ENCODE data around the gene PIGU.

Gene PIGU

DNA sequence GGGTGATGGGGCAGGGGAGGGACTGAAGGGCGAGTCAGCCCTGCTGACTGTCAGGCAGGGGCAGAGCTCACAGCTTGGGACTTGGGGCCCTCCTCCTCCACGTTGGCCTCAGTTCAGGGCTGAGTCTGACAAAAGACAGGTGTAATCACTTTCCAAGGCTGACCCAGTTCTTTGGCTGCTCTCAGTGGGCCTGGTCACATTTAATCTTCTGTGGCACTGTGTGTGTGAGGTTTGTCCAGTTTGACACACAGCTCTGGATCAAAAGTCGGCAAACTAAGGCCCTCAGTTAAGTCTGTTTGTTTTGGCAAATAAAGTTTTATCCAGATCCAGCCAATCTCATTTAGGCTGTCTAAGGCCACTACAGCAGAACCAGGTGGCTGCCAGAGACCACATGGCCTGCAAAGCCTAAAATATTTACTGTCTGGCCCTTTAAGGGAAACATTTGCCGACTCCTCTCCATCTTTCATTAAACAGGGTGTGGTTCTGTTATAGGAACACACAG, 123.5 kb downstream of the PIGU start:
- no peak for DNase-seq

DNA sequence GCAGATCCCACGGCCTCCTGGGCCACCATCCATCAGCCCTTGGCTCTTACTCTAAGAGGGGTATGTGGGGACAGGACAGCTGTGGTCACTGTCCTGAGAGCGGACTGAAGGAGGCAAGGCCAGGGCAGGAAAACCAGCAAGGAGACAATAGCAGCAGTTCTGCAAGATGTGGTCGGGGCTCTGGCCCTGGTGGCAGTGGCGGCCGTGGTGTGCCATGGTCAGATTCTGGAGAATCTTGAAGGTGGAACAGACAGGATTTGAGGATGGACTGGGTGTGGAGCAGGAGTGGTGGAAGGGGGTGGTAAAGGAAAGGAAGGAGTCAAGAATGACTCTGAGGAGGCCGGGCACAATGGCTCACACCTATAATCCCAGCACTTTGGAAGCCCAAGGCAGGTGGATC, 124.3 kb downstream of the PIGU start:
- no peak for DNase-seq

DNA sequence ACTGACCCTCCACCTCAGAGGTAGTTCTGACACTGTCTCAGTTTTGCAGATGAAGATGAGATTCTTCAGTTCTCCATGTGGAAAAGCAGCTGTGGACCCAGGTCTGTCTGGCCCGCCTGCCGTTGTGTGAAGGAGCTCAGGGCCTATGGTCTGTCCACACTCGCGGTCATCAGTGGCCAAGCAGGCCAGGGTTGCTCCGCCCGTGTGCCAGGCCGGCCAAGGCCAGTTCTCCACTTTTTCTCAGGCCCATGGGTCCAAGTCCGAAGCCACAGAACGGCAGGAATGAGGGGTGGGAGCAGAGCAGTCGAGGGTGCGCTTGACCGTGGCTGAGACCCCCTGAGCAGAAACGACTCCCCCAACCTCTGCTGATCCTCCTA, 127.0 kb downstream of the PIGU start:
- DNase-seq: no peak

DNA sequence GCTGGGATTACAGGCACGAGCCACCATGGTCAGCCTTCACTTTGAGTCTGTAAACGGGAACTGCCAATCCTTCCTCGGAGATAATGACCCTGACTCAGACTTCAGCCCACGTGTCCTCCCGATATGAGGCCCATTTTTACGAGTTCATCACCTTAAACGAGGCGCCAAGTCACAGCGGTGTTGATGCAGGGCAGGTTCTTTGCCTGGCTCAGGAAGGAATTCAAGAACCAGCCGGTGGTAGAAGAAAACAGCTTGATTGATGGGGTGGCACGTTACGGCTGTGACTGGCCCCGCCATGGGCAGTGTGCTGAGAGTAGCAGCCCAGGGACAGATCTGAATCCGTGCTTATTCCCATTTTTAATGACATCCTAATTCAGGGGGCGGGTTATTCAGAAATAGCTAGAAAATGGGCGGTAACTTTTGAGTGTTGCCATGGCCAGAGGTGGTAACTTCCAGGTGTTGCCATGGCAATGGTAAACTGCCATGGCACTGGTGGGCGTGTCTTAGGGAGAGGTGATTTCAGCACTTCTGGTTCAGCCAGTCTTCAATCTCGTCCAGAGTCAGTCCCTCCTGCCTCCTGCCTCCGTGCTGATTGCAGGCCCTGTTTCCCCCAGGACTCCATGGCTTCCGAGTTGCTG, 127.5 kb downstream of the PIGU start:
- DNase-seq: no peak

DNA sequence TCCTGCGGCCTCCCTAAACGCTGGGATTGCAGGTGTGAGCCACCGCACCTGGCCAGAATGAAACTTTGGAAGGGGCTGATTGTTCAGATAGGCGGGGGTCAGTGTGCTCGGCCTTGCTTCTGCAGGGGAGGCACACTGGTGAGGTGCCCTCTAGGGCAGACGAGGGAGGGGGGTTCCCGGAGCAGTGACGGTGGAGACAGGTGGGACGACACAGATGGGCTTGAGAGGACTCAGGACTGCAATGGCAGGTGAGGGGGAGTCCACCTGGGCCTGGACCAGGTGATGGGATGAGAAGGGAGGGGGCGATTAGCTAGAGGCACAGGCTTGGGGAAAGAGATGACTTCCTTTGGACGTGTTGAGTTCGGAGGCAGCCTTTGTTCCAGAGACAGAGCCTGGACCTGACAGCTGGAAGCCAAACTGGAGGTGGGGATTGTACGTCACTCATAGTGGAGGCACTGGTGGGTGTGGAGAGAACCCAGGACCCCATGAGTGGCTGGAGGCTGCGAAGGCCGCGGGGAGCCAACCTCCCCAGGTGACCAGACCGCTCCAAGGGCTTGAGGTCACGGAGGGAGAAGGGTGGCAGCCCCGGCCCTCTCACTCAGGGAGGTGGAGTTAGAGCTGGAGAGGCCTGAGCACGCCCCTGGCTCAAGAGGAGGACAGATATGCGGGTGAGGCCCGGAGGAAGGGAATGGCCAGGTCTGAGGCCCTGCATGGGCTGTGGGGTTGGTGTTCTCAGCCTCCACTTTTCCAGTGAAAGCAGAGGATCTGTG, 128.9 kb downstream of the PIGU start:
- no peak for DNase-seq

DNA sequence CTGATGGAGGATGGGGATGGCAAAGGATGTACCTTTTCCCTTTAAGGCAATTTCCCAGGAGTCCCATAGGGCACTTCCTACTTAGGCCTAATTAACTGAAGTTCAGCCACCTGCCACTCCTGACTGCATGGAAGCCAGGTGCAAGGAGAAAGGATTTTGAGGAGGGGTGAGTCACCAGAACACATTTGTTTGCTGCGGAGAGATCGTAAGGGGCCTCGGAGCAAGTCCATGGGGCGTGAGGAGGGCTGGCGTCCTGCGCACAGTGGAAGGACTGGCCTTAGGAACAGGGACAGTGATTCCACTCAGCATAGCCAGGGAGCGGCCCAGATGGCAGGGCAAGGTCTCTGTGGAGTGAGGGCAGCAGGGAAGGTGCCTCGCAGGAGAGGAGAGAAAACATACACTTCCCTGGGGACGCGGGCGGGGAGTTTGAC, 130.1 kb downstream of the PIGU start:
- DNase-seq: no peak

DNA sequence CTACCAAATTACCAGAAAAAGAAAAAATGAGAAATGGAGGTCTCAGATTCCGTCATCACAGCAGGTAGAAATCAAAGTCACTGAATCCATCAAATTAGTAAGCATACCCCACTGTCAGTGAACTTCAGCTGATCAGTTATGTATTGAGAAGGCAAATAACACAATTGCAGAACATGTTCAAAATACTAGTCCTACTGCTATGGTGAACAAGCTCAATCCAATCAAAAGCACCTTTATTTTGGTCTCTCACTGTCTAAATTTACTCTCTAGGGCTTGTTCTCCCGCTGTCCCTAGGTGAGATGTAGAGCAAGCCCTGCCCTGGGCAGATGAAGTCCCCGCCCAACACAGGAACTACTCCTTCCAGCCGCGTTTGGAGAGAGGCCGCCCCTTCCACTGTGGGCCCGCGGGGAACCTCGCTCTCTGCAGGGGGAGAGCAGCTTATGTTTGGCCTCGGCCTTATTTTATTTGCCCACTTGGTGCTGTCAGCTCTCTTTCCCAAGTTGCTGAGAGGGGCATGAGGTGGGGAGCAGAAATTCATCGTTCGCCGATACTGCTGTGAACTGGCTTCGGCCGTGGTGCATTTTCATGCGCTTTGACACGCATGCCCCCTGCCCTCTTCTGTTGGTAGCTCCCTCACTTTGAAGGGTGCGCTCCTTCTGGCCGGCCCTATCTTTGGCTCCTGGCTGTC, 132.6 kb downstream of the PIGU start:
- no peak for DNase-seq

DNA sequence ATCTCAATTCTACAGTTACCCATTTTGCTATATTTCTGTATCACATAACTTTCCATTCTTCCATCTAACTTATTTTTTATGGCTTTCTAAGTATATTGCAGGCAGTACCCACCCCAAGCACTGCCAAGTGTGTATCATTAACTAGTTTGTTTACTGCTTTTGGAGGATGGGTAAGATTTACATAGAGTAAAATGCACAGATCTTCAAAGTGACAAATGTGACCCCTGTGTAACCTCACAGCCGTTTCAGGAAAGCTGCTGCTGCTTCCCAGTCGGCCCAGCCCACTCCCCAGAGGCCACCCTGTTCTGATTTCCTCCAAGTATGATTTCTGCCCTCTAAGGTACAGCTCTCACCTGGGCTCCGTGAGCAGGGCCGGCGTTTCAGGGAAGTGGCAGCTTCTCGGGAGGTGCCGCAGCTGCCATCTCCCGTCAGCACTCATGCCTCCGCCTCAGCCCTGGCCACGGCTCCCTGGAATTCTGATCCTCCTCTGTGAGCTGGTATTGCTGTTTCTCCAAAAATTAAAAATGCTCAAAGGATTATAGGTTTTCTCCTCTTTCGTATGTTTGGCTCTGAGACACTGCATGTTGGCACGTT, 133.3 kb downstream of the PIGU start:
- DNase-seq: no peak

DNA sequence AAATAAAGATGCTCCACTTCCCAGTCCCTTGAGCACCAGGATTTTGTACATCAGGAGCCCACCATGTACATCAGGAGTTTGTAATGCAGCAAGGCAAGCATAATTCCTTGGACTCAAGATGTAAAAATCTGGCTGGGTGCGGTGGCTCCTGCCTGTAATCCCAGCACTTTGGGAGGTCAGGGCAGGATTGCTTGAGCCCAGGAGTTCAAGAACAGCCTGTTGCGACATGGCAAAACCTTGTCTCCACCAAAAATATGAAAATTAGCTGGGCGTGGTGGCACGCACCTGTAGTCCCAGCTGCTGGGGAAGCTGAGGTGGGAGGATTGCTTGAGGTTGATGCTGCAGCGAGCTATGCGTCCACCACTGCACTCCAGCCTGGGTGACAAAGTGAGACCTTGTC, 134.5 kb downstream of the PIGU start:
- DNase-seq: no peak

DNA sequence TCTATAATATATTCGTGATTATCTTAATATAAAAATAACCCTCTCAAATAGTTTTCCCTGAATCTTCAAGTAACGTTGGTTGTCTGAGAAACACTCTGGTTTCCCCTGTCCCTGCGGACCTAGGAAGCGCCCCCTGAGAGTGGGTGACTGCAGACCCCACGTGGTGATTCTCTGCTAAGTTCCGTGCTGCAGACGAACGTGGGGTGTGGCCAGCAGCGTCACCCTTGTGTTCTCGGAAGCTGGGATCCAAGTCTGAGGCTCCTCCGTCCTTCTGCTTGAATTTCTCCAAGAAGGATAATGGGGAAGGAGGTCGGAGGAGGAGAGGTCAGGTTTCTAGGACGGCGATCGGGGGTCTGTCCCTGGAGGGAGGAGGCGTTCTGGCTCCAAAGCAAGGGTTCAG, 135.0 kb downstream of the PIGU start:
- DNase-seq: no peak

DNA sequence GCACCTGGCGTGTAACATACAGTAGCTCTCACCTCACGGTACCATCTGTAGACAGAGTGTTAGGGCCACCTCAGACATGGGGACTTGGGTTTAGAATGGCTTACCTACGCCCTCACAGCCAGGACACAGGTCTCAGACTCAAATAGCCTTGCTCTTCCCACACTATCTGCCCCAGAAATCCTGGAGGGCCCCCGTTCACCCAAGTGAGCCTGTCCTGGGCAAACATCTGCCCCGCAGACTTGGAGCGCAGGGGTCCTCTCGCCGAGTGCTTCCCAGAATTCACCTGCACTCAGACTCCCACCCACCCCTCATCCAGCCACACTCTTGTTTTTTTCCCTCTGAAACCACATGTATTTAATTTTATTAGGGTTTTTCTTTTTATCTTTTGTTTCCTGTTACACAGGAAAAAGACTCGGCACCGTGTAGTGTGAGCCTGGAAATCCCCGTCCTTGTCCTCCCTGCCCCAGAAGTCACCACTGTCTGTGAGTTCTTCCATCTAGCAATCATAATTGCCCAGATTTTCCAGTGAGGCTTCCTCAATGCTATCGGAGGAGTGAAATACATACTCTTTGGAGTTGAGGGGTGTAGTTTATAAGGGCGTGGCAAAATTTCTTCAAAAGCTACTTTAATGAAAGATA, 135.5 kb downstream of the PIGU start:
- no peak for DNase-seq

DNA sequence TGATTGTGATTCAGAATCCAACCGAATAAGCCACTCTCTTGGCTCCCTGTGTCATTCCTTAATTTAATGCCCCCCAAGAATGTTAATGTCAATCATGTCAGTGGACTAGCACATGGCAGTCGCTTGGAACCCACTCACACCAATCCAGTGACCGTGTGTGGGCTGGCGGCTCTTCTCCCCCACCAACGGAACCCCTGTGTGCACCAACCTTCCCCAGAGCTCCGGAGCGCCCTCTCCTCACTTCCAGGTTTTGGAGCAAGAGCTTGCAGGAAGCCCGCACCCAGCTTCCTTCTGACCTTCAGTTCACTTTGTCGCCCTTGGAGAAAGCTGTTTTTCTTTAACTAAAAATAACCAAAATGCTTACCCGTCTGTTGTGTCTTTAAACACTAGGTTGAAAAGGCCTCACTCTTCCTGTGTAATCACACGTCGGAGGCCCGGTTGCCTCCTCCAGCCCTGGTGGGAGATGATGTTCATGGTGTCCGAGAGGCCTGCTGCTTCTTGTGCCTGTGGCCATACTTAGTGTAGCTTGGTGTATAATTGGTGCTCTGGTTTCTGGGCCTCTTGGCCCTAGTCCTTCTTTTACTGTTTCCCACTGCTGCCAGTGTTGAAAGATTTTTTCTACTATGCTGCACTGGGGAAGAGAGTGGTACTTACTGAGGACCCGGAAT, 136.2 kb downstream of the PIGU start:
- DNase-seq: no peak

DNA sequence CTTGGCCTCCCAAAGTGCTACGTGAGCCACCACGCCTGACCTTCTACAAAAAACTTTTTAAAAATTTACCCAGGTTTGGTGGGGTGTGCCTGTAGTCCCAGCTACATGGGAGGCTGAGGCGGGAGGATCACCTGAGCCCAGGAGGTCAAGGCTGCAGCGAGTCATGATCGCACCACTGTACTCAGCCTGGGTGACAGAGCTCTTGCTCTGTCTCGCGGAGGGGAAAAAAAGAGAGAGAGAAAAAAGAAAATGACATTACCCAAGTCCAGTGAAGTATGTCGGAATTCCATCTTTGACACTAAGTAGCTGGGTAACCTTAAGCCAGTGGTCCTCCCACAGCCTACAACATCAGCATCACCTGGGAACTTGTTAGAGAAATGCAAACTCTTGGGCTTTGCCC, 137.1 kb downstream of the PIGU start:
- no peak for DNase-seq

DNA sequence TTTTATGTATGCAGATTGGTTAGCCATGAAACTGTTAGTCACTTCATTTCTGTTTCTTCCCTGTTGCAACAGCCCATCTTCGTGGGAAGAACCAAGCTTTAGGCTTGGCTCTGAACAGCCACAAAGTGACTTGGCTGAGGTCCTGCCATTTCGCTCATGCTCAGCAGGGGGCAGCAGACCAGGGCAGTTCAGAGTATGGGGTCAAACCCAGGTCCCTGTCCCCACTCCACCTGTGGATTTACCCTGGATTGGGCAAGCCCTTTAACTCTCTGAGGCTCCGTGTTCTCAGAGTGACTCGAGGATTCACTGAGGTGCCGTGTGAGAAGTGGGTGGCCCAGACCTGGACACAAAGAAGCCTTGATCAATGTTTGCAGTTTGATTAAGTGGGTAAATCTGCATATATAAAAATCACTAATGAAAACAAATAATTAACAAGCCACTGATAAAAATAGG, 138.2 kb downstream of the PIGU start:
- peak; percentile 14 for DNase-seq

DNA sequence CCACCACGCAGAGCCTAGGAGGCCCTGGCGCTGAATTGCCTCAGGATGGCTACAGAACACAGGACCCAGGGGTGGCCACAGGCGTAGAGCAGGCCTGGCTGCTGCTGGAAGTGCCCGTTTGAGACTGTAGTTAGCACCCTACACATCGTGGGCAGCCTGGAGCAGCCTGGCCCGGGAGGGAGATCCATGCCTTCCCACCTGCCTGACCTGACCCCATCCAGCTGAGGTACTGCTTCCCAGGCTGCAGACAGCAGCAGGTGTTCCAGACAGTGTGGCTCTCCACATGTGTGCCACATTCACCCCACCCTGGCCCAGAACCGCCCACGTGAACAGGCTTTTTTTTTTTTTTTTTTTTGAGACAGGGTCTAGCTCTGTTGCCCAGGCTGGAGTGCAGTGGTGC, 139.2 kb downstream of the PIGU start:
- DNase-seq: no peak

DNA sequence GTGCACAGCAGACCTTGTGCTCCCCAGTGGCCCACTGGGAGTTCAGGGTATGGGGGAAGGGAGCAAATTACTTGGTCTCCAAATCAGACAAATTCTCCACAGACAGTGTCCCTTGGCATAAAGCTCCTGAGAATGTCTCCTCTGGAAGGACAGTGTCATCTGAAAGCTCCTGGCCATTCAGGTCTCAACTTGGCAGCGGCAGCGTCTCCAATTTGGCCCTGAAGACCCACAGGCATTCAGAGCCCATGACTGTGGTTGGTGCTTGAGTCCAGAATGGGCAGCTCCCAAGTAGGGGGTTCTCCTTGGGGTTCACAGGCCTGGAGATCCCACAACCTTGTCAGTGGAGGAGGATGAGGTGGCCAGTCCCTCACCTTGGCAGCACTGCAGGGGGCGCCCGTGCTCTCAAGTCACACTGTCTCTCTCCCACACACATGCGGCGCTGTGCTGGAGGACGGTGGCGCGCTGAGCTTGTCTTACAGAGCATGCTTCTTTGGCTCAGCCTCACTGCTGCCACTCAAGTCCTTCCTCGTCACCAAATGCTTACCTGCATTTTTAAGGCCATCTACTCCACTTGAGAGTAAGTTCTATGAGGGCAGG, 140.0 kb downstream of the PIGU start:
- no peak for DNase-seq

DNA sequence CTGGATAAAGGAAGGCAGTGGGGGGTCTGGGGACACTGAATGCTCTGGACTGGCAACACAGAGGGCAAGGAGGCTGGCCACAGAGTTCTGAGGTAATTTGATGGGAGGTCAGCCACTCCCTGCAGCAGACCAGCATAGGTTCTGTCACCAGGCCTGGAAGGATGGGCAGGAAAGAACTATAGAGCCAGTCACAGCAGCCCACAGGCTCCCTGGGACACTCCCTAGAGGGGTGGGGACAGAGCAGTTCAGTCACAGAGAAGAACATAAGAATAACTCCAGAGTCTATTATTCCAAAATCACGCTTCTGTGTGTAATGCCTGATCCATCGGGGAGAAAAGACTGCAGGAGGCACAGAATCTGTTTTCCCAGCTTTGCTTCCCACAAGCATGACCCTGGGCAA, 141.0 kb downstream of the PIGU start:
- no peak for DNase-seq

DNA sequence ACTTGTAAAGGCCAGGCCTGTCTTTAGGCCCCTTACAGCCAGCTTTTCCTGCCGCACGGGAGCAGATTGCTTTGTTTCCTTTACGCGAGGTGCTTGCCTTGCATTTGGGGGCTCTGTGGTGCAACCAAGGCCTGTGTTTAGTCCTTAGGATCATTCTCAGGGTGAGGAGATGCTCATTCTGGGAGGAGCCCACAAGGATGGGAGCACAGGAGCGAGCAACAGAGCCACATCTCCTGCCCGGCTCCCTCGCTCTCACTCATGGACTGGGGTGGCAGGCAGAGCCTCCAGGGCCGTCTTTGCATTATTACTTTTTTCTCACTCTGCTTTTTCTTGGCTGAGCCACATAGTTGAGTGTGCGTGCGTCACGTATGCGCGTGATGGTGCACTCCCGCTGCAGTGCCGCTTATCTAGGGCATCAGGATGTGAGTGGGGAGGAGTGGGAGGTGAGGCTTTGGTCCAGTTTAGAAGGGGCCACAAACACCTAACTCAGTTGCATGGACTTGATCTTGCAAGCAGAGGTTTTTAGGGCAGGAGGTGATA, 141.5 kb downstream of the PIGU start:
- DNase-seq: no peak

DNA sequence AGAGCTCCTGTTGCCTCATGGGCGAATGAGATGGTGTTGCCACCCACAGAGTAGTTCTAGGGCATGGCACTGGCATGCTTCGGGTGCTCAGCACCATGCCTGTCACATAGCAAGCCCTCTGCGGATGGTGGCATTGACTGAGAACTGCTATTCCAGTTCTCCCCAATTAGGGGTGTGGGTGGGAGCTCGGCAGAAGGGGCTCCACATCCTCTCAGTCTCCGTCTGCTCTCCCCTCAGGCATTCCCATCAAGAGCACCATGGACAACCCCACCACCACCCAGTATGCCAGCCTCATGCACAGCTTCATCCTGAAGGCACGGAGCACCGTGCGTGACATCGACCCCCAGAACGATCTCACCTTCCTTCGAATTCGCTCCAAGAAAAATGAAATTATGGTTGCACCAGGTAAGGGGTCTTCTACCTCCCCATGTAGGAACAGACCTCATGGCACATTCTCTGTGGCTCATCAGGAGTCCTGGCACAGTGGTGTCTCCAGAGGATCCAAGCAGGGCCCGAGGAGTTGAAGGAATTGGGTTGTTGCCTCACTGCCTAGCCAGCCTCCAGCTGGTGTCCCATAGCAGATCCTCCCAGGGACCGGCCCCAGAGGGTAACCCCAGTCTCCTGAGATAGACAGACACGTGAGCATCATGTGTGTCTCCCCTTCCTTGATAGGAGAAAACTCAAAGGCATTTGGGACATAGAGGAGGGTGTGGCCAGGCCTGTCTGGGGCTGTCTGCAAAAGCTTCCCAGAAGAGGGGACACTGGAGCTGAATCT, 142.3 kb downstream of the PIGU start:
- no peak for DNase-seq

DNA sequence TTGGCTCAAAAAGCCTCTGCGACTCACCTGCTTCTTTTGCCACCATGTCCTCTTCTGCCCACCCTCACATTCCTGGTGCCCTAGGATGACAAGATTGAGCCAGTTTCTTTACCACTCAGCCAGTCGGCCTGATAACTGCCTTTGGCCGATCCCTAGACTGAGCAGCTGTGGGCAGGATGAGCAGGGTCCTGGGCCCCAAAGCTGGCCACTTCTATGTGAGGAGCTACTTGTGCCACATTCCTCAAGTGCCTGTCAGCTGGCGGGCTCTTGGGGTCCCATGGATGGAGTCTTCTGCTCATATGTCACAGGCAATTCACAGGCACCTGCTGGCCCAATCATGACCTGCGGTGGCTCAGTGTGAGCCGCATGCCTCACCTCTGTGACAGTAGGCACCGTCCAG, 144.1 kb downstream of the PIGU start:
- DNase-seq: no peak

DNA sequence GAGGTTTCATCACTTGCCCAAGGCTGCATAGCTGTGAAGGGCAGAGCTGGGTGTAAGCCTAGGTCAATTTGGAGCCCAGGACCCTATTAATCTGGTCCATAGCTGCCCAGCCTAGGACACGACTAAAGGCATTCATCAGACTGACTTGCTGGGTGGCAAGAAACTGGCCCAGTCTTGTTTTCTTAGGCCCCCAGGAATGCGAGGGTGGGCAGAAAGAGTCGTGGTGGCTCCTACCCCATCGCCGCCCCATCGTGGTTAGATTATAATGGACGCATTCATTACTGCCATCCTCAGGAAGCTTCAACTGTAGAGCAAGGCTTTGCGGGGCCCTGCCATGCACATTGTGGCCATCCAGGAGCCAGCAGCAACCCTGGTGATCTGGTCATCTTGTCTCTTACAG, 144.6 kb downstream of the PIGU start:
- DNase-seq: no peak

All from GDM1 (cell line).